HG03103 (cell line): Measurements from ENCODE around the gene IGSF21.
"Not testable (repeated sequence)": the region's sequence is repeated elsewhere in the genome, so short reads cannot be mapped to it uniquely, and the experiment has no call there.

Experiments
- ATAC-seq: cut with Tn5 transposase; IDR thresholded peaks from one replicate; pipeline ENCODE4 v1.9.1; 2021; ENCODE audit warnings: low read depth; ENCODE audit not compliant: unreplicated experiment

Gene IGSF21

GRCh38 chr1:18344755-18345154, 237.2 kb downstream of the IGSF21 start:
- no peak for ATAC-seq

- ATAC-seq, result no peak
Measured at GRCh38 chr1:18347559-18347958, 240.0 kb downstream of the IGSF21 start.

- no peak for ATAC-seq
Measured at GRCh38 chr1:18348354-18348753, 240.8 kb downstream of the IGSF21 start.

DNA sequence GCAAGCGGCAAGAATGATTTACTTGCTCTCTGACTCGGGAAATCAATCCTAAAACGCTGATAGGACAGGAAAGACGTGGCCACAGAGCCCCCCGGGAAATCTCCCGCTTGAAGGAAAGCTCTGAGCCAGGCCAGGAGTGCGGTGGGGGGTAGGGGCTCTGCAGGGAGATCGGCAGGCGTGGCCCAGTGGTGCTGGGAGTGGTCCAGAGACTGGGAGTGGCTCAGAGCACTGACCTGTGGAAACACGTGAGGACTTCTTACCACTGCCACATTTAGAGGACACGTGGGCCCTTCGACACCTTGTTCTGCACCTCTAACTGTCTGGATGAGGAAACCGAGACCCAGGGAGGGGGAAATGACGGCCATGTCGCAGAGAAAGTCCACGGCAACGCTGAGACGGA, 243.1 kb downstream of the IGSF21 start:
- ATAC-seq, result no peak

- no peak for ATAC-seq
Measured at GRCh38 chr1:18351735-18352134, 244.1 kb downstream of the IGSF21 start.

GRCh38 chr1:18352636-18353265, 245.2 kb downstream of the IGSF21 start:
- no peak for ATAC-seq

- ATAC-seq, result no peak
Measured at GRCh38 chr1:18353528-18353927, 245.9 kb downstream of the IGSF21 start.

DNA sequence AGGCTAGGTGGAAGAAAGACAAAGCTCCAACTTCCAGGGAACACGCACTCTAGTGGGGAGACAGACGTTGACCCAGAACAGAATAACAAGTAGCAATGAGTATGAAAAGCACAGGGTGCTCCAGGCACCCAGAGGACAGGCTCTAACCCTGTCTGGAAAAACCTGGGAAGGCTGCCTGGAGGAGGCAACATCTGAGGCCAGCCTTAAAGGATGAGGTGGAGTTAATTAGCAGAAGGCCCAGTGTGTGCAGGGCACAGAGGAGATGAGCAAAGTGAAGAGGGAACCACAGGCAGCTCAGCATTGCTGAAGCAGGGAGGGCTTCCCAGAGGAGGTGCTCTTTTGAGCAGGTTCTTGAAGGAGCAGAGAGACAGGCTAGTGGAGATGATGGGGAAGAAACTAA, 246.4 kb downstream of the IGSF21 start:
- no peak for ATAC-seq

DNA sequence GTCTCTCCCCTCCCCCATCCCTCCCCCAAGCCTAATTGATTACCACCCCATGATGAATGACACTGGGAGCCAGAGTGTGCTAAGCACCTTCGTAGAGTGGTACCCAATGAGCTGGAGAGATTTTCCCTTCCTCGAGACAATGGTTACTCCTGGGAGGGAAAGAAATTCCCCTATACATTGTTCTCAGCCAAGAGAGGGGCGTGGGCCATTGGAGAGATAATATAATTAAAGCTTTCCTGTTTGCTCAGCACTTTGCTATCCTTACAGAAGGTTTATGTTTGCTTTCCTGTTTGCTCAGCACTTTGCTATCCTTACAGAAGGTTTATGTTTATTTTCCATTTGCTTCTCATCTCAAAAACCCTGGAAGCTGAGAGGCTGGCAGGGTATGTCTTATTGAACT, 247.0 kb downstream of the IGSF21 start:
- ATAC-seq, result no peak

GRCh38 chr1:18357622-18358230, 250.1 kb downstream of the IGSF21 start:
- ATAC-seq, result no peak

GRCh38 chr1:18358600-18358999, 251.0 kb downstream of the IGSF21 start:
- ATAC-seq, result no peak

DNA sequence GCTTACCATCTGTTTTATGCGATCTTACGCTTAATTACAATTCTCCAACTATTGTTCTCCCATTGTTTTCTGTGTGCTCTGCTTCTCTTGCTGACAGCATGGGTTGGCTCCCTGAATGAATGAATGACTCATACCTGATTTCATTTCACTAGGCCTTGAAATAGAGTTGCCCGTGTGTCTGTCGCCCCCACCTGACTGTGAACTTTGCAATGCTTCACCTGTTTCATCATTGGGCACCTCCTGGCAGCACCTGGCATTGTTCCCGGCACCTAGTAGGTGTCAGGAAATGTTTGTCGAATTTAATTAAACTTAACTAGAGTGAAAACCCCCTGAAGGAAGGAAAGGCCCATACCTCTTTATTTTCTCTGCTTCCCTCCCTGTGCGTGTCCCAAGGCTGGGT, 252.7 kb downstream of the IGSF21 start:
- no peak for ATAC-seq

GRCh38 chr1:18362150-18362549, 254.6 kb downstream of the IGSF21 start:
- ATAC-seq, result no peak

GRCh38 chr1:18363436-18363835, 255.8 kb downstream of the IGSF21 start:
- no peak for ATAC-seq

DNA sequence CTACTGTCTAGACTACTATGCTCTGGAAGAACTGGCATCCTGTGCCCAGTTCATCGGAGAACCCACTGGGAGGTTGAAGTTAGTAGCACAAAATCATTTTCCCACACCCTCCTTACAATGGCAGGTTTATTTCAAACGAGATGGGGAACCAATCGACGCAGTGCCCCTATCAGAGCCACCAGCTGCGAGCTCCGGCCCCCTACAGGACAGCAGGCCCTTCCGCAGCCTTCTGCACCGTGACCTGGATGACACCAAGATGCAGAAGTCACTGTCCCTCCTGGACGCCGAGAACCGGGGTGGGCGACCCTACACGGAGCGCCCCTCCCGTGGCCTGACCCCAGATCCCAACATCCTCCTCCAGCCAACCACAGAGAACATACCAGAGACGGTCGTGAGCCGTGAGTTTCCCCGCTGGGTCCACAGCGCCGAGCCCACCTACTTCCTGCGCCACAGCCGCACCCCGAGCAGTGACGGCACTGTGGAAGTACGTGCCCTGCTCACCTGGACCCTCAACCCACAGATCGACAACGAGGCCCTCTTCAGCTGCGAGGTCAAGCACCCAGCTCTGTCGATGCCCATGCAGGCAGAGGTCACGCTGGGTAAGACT, 257.6 kb downstream of the IGSF21 start:
- no peak for ATAC-seq

DNA sequence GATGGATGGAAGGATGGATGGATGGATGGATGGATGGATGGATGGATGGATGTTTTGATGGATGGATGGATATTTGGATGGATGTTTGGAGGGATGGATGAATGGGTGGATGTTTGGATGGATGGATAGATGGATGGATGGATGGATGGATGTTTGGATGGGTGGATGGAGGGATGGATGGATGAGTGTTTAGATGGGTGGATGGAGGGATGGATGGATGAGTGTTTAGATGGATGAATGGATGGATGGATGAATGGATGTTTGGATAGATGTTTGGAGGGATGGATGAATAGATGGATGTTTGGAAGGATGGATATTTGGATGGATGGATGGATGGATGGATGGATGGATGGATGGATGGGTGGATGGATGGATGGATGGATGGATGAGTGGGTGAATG, 264.9 kb downstream of the IGSF21 start:
- ATAC-seq, result not testable (repeated sequence)

DNA sequence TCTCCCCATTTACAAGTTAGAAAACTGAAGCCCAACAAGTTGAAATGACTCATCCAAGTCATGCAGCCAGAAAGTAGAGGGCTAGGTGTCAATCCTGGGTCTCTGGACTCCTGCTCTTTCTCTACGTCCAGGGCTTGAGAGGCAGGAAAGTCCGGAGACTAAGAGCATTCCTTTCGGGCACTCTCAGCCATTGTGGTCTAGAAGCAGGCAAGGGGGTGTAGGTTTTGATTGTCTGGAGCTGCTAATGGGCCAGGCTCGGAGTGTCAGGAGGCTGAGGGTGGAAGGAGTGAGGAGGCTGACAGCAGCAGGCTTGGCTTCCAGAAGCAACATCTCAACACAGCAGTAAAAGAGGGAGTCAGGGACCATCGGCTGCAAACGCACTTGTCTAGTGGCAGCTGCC, 265.6 kb downstream of the IGSF21 start:
- ATAC-seq, result no peak

DNA sequence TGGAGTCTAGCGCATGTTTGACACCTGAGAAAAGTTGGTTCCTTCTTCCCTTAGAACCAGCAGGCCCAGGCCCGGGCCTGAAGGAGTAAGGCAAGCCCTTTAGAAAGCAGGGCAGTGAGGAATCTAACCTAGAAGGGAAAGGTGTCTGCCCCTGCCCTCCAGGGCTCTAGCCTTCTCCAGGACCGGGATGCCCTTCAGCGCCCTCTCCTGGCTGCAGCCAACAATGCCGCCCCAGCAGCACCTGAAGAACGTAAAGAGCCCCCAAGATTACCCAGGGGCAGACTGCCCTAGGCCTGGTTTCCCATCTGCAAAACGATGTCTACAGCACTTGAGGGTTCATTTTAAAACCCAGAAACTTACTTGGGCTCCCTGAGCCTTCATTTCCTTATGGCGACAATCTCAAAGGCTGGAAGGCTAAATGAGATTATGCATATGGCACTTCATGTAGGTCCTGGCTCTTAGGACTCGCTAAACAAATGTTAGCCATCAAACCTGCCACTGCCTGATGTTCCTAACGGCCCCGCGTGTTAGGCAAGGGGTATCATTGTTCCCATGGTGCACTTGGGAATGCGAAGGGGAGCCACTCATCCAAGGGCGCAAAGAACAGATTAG, 266.4 kb downstream of the IGSF21 start:
- no peak for ATAC-seq

DNA sequence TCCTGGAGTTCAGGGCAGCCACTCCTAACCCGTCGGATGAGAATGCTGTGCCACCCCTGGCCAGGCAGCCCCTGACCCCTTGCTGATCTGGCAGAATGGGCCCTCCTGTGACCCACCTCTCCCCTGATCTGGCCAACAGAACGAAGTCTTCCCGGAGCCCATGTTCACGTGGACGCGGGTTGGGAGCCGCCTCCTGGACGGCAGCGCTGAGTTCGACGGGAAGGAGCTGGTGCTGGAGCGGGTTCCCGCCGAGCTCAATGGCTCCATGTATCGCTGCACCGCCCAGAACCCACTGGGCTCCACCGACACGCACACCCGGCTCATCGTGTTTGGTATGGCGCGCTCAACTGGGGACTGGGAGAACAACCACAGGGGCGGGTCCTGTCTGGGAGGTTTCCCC, 269.1 kb downstream of the IGSF21 start:
- ATAC-seq, result no peak

- no peak for ATAC-seq
Measured at GRCh38 chr1:18380288-18380687, 272.7 kb downstream of the IGSF21 start.

DNA sequence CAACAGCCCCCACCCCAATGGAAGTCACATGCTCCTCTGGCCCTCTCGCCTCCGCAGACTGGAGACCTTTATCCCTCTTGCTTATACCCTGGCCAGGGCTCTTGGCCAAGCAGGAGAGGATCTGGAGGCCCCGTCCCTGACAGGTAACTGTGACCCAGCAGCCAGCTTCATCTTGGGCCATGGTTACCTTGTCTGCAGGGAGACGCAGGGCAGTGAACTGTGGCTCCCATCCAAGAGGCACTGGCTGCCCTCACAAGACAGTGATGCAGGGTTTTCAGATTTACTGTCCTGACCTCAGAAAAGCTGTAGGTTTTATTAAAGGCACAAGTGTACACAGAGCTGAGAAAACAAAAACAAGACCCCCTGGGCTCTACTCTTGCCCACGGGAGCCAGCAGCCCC, 276.5 kb downstream of the IGSF21 start:
- ATAC-seq, result no peak

- ATAC-seq, result no peak
Measured at GRCh38 chr1:18384471-18384870, 276.9 kb downstream of the IGSF21 start.
